KMS-11 (cell line): ENCODE data around the gene COL7A1.

Experiments used
- H2AFZ ChIP-seq: fragments of 200-600 bp; sonication (generic); 2 replicates; pipeline ENCODE4 v1.6.1; 2016; ENCODE audit warnings: antibody characterized with exemption, mixed run types, low read depth
- H3K27ac ChIP-seq: fragments of 200-600 bp; sonication (generic); 2 replicates; pipeline ENCODE4 v1.6.1; 2016; ENCODE audit warnings: mild to moderate bottlenecking, mixed run types
- H3K27me3 ChIP-seq: fragments of 200-600 bp; sonication (generic); 2 replicates; pipeline ENCODE4 v1.6.1; 2017; ENCODE audit warnings: mild to moderate bottlenecking, low read depth, mixed run types, moderate library complexity; ENCODE audit not compliant: insufficient read depth
- H3K36me3 ChIP-seq: fragments of 200-600 bp; sonication (generic); 2 replicates; pipeline ENCODE4 v1.6.1; 2017; ENCODE audit warnings: mild to moderate bottlenecking, mixed run types; ENCODE audit not compliant: insufficient read depth
- H3K4me1 ChIP-seq: fragments of 200-600 bp; sonication (generic); 2 replicates; pipeline ENCODE4 v1.6.1; 2016; ENCODE audit warnings: mild to moderate bottlenecking, low read depth, mixed run types; ENCODE audit not compliant: poor library complexity, severe bottlenecking
- H3K4me2 ChIP-seq: fragments of 200-600 bp; sonication (generic); 2 replicates; pipeline ENCODE4 v1.7.0; 2016; ENCODE audit warnings: mild to moderate bottlenecking, mixed run types
- H3K4me3 ChIP-seq: fragments of 200-600 bp; sonication (generic); IDR thresholded peaks from 2 replicates; pipeline ENCODE4 v1.6.1; 2017; ENCODE audit warnings: low read depth, low read length, mixed read lengths; ENCODE audit not compliant: insufficient read depth
- H3K79me2 ChIP-seq: fragments of 200-600 bp; sonication (generic); 2 replicates; pipeline ENCODE4 v1.6.1; 2016; ENCODE audit warnings: low read depth, mixed run types; ENCODE audit not compliant: insufficient read depth
- H3K9ac ChIP-seq: fragments of 200-600 bp; sonication (generic); 2 replicates; pipeline ENCODE4 v1.6.1; 2016; ENCODE audit warnings: mild to moderate bottlenecking, mixed run types
- H4K20me1 ChIP-seq: fragments of 200-600 bp; sonication (generic); 2 replicates; pipeline ENCODE4 v1.6.1; 2016; ENCODE audit warnings: mild to moderate bottlenecking, mixed run types; ENCODE audit not compliant: insufficient read depth
- TF ChIP-seq, protein P1 (sequence below): fragments of 200-600 bp; sonication (generic); conservative IDR thresholded peaks from 2 replicates; pipeline ENCODE4 v1.6.1; 2017; ENCODE audit warnings: low read depth, mild to moderate bottlenecking, antibody characterized with exemption, low read length, moderate library complexity, mixed read lengths

Gene COL7A1

GRCh38 chr3:48518638-48519276 is 76.4 kb downstream of the COL7A1 start:
- Histone ChIP-seq H2AFZ (no peak overlapping the region), H3K36me3 (no peaks in the 10 kb centered on the region), H3K4me2 (no peak overlapping the region), H3K27ac (no peak overlapping the region), H3K9ac (no peak overlapping the region), H3K27me3 (no peaks in the 10 kb centered on the region; the same call in 1 of the 2 replicates), H3K4me3 (no peak overlapping the region), H3K79me2 (no peaks in the 10 kb centered on the region), H4K20me1 (no peaks in the 10 kb centered on the region), H3K4me1 (peaks cover 22% of the 10 kb centered on the region)
- TF ChIP-seq, protein P1, sequence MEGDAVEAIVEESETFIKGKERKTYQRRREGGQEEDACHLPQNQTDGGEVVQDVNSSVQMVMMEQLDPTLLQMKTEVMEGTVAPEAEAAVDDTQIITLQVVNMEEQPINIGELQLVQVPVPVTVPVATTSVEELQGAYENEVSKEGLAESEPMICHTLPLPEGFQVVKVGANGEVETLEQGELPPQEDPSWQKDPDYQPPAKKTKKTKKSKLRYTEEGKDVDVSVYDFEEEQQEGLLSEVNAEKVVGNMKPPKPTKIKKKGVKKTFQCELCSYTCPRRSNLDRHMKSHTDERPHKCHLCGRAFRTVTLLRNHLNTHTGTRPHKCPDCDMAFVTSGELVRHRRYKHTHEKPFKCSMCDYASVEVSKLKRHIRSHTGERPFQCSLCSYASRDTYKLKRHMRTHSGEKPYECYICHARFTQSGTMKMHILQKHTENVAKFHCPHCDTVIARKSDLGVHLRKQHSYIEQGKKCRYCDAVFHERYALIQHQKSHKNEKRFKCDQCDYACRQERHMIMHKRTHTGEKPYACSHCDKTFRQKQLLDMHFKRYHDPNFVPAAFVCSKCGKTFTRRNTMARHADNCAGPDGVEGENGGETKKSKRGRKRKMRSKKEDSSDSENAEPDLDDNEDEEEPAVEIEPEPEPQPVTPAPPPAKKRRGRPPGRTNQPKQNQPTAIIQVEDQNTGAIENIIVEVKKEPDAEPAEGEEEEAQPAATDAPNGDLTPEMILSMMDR, result no peak

- Histone ChIP-seq H3K4me2 (no peak overlapping the region), H3K79me2 (no peaks in the 10 kb centered on the region), H3K9ac (no peak overlapping the region), H3K4me1 (peaks cover 24% of the 10 kb centered on the region), H2AFZ (no peak overlapping the region), H3K27ac (no peak overlapping the region), H3K27me3 (no peaks in the 10 kb centered on the region; the same call in 1 of the 2 replicates), H3K36me3 (no peaks in the 10 kb centered on the region), H3K4me3 (no peak overlapping the region), H4K20me1 (no peaks in the 10 kb centered on the region)
- TF ChIP-seq, protein P1, result no peak
Observed at GRCh38 chr3:48518069-48518468, 77.1 kb downstream of the COL7A1 start.

- H3K27ac ChIP-seq, result no peak overlapping the region
- H3K4me1 ChIP-seq, result peaks cover 24% of the 10 kb centered on the region
- no peaks in the 10 kb centered on the region for H3K36me3 ChIP-seq
- H3K9ac ChIP-seq, result no peak overlapping the region
- H4K20me1 ChIP-seq, result no peaks in the 10 kb centered on the region
- H3K27me3 ChIP-seq, result no peaks in the 10 kb centered on the region; the same call in 1 of the 2 replicates
- no peak overlapping the region for H3K4me2 ChIP-seq
- no peak overlapping the region for H2AFZ ChIP-seq
- H3K79me2 ChIP-seq, result no peaks in the 10 kb centered on the region
- H3K4me3 ChIP-seq, result no peak overlapping the region
- TF ChIP-seq, protein P1, result no peak
Observed at GRCh38 chr3:48516571-48516970, 78.6 kb downstream of the COL7A1 start.

DNA sequence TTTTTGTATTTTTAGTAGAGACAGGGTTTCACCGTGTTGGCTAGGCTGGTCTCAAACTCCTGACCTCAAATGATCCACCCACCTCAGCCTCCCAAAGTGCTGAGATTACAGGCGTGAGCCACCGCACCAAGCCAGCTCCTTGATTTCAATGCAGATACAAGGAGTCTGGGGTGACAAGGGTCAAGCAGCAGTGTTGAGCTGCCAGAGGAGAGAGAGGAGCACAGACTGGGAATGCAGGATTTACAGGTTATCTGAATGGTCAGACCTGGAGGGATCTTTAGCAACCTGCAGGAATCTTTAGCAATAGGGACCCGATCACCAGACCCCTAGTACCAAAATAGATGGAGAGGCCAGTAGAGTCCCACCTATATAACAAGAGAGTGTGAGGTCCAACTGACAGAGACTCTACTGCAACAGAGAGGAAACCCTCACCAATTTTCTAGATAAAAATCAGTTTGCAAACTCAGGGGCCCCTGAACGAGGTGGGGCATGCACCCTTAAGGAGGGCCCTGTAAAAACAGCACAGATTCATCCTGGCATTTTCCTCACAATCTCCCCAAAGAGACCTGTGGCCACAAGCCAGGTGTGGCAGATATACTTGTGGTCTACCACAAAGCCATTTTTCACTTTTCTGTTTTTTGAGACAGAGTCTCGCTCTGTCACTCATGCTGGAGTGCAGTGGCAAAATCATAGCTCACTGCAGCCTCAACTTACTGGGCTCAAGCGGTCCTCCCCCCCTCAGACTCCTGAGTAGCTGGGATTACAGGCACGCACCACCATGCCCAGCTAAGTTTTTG is 80.5 kb downstream of the COL7A1 start:
- H2AFZ ChIP-seq, result no peak overlapping the region
- no peak overlapping the region for H3K9ac ChIP-seq
- no peak overlapping the region for H3K4me3 ChIP-seq
- no peaks in the 10 kb centered on the region for H3K36me3 ChIP-seq
- no peak overlapping the region for H3K27ac ChIP-seq
- peak overlapping the region; percentile 48; the same call in 1 of the 2 replicates for H3K4me2 ChIP-seq
- H3K4me1 ChIP-seq, result peaks cover 24% of the 10 kb centered on the region
- H4K20me1 ChIP-seq, result no peaks in the 10 kb centered on the region
- TF ChIP-seq, protein P1, result no peak
- no peaks in the 10 kb centered on the region; the same call in 1 of the 2 replicates for H3K27me3 ChIP-seq
- H3K79me2 ChIP-seq, result no peaks in the 10 kb centered on the region
